HG02623 (cell line): ENCODE data around the gene MAGEF1.
"Not testable (repeated sequence)": the region's sequence is repeated elsewhere in the genome, so short reads cannot be mapped to it uniquely, and the experiment has no call there.

Experiments
- ATAC-seq: cut with Tn5 transposase; IDR thresholded peaks from one replicate; pipeline ENCODE4 v1.9.1; 2021; ENCODE audit warnings: moderate library complexity; ENCODE audit not compliant: unreplicated experiment

Gene MAGEF1

DNA sequence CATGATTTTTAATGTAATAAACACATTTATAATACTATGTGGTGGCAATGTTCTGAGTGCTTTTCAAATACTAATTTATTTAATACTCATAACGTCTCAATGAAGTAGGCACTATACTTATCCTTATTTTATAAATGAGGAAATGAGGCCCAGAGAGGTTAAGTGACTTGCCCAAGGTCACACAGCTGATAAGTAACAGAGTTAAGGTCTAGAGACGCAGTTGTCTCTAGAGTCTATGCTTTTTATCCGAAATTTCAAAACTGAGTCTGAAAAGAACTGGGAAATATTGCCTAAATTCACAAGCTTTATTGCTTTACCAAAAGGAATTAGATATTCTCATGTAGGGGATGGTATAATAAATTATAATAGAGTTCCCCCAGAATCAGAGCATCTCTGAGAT is 31.4 kb upstream of the MAGEF1 start:
- ATAC-seq: no peak

DNA sequence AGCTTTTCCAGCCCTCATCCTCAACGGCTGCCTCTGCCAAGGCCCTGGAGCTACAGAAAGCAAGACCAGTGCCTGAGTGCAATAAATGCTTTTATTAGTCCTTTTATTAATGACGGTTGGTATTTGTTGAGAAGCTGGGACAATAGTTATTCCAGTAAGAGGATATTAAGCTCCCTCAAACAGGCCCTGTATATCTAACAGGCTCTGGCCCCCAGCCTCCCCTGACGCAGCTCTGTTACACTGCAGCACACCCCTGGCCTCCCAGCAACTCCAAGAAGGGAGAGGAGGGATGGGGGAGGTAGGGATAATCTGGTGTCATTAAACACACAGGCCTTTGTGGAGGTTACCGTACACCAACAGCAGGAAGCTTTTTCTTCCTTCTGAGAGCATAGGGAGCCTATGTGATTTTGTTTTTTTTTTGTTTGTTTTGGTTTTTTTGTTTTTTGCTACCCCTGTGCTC is 30.8 kb upstream of the MAGEF1 start:
- no peak for ATAC-seq

DNA sequence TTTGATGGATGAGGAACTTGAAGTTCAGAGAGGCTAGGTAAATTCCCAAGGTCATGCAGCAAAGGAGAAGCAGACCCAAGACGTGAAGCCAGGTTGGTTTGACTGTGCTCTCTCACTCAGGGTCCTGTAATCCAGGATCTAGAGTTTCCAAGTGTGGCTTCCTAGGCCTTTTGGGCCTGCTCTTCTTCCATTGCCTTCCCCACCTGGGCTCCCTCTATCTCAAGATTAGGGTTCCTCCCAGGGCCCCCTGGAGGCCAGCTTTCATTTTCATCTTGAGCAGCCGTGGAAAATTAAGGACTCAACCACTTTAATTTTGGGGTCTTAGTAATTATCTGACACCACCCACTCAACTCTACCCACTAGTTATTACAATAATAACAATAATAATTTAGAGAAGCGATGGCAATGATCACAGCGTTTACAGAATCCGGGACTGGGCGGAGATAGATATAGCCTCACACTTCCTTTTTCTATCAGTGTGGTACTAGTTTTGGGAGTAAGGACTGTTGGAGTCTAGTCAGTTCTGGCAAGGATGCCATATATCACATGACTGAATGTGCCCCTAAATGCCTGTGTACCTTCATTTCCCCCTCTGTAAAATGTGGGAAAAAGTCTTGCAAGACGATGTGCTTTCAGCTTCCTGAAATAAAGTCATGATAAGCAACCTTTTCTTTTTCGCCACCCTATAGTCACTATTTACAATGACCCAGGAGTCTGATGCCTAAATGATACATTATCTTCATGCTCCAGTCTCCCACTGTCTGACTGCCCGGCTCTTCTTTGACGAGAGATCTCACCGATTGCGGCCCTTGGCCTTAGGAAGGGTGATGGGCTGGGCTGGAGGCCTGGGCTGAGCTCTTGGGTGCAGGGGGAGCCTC is 30.2 kb upstream of the MAGEF1 start:
- ATAC-seq: no peak

DNA sequence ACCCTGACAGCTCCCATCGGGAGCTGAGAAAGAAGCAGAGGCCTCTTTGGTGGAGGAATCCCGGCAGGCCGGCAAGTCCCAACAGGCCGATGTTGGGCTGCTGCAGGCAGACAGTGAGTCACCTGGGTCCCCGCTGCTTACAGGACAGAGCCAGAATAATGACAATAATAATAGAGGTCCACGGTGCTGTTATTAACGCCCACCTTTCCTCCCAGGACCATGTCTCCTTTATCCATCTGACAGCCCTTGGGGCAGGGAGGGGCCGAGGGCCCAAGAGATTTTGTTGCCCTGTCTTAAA is 29.3 kb upstream of the MAGEF1 start:
- no peak for ATAC-seq

DNA sequence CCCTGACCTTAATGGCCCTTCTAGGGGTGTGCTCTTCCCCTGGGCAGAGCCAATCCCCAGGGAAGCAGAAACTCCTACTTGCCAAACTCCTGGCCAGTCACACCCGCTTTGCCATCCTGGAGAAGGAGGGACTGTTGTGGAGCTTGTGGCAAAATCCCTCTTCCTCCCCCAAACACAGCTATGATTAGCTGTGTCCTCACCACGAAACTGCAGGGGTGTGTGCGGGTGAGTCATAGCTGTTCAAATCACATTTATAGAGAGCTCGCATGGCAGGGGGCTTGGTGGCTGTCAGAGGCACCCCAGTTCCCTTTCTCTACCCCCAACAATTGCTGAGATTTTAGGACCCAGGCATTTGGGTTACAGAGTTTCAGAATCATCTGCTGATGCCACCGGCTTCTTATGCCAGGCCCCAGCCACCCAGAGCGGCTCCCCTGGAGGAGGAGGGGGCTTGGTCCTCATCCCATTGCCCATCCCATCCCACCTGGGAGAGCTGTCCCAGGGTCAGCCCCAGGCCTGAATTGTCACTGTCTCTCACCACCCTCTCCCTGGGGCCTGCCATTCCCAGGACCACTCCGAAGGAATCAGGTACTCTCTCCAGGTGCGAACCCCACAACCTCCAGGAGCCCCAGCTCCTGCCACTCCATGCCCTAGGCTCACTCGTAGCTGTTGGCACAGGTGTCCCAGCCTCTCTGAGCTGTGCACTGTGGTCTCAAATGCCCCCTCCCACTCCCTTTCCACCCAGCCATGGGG is 28.8 kb upstream of the MAGEF1 start:
- ATAC-seq: no peak

DNA sequence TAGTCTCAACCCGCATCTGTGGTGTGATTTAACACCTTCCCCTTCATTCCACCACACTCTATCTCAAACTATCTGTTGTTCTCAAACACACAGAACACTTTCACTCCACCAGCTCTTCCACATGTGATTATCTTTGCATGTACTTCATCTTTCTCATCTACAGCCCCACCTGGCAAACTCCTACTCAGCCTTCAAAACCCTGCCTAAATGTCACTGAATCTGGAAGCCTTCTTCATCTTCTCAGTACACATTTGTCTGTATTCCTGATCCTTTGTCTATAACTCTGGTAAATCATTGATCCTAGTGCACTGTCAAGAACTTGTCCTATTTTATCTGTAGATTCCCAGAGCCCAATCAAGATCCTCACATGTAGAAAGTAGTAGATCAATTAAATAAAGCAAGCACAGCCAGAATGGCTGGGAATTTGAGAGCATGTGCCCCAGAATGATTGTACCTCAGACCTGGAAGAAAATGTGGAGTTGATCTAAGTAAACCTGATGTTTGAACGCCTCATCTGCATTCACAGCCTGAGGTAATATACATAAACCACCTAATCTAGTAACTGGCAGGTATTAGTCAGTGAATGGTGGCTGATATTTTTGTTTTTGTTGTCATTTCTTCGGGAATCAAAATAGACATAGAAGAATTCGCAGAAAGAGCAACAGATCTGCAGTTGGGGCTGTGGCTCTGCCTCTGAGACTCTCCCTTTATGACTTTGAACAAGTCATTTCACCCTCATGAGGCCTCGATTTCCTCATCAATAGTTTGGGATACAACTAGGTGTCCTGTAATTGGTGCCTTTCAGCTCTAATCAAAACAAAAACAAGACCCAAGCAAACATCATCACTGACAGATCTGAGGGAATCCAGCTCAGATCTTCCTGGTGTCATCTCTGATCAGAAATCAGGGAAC is 28.0 kb upstream of the MAGEF1 start:
- ATAC-seq: no peak

DNA sequence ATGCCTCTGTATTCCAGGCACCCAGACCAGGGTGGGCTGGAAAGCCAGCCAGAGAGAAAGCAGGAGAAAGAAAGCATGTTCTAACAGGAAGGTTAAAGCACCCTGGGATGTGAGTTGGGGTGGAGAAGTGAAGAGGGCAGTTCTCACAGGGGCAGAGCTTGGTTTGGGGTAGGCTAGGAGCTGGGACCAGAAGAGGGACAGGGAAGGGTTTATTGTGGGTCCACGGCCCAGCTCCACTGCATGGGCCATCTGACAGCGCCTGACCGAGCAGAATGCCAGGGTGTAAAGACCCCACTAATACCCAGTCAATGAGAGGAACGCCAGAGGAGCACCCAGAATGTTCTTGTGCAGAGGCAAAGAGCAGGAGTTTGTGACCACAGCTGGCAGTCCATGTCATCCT is 27.1 kb upstream of the MAGEF1 start:
- ATAC-seq: no peak

DNA sequence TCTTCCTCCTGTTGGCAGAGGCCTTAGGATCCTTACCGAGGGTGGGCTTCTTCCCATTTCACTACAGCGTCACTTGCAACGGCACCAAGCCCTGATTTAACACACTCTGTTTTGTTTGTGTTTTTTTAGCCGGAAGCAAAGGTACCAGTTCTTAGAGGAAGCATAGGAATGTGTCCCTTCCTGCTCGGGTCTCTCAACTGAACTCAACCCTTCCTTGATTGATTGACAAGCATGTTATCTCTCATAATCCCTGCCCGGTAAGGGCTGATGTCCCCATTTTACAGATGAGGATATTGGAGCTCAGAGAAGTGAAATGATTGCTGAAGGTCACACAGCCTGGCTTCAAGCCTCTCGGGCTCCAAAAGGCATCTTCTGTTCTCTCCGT is 26.6 kb upstream of the MAGEF1 start:
- no peak for ATAC-seq

DNA sequence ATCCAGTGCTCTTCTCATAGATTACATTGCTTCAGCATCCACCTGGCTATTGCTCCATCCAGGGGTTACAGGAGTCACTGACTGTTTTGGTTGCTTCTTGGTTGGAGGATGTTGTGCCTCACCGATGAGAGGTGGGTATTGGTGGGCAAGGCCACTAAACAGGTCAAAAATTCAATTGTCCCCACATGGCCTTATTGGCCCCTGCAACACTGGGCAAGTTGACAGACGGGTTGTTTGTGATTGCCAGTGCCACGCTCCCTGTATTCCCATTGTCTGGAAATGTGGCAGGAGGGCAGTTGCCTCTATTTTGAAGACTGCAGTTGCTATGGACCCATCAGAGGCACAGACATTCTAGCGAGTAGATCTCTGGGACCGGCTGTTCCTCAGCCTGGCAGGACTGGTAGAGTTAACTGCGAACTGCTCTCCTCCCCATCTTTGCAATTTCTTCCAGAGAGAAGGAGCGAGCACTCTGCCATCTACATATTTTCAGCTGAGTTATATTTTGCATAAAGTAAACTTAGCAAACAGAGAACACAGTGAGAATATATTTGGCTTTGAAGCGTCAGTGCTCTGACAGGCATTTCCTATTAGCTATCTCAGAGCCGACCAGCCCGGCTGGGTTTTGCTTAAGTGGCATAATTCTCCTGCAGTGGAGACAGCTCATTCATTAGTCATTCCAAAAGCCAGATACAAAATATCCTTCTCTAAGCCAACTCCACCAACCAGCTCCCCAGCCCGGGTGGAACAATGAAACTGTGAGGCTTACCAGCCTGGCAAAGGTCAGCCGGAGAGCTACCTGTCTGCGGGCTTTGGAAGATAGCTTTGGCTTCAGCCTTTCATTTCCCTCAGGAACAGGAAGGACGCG is 26.0 kb upstream of the MAGEF1 start:
- ATAC-seq: no peak

DNA sequence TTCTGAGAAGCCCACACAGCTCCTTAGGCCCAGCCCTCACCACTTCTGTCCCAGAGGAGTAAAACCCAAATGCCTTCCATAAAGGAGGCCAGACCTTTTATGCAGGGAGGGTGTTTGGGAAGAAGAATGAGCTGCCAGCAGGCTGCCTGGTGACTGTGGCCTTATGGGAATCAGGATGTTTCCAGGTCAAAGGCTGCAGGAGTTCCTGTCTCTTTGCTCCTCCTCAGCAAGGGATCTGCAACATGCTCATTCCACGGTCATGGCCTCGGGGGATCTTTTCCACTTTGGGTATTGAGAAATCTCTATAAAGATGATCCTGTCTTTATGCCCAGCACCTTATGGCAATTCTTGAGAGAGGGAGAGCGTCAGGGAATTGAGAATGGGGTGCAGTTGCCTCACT is 25.2 kb upstream of the MAGEF1 start:
- no peak for ATAC-seq

DNA sequence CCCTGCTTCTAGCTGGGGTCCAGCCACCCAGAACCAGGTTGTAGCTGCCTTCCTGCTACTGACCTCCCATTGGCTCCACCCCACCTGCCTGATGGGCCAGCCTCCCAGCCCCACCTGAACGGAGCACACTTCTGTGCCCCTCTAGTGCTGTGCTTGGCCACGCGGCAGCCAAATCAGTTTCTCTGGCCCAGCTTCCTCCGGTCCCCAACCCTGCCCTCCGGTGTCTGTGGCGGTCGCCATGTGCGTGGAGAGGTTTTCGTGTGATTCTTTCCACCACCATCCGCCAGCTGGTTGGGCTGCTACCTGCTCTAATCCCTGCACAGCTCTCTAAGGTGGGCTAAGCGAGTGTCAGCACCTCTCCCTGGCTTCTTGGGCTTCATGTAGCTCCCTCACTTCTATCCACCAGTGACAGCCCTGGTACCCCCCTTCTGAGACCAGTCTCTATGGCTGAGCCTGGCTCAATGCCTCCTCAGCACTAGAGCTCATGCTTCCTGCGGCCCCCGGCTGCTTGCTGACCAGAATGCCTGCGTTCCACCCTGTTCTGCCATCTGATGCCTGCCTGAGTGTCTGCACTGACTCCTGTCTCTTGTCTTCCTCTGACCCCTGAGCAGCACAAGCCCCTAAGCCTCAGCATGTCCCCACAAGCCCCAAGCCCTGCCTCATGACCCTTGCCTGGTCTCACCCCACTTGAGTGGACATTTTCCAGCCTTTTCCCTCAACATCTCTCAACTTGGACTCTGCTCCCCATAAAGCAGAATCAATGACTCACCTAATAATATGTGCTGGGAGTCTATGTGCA is 23.2 kb upstream of the MAGEF1 start:
- ATAC-seq: no peak

DNA sequence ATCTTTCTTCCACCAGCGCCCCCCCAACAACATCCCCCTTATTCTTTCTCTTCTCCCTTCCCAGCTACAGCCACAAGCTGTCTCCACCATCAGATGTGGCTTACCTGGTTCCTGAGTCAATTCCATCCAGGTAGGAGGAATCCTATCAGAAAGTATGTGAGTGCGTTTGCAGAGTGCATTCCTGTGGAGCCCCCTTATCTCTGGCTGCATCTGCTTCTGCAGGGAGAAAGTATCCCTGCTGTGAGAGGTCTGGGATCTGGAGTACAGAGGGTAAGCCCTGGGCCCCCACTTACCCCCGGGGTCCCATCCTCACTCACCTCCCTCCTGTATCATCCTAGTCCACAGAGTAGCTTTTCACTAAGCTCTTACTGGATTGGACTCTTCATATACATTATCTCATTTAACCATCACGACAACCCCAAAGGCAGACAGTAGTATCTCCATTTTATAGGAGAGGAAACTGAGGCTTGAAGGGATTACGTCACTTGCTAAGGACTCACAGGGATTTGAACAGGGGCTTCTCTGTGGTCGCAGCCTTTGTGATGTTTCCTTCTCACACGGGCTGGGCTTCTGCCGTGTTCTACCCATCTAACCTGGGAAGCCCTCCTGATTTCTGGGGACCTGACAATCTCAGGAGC is 22.2 kb upstream of the MAGEF1 start:
- ATAC-seq: no peak

DNA sequence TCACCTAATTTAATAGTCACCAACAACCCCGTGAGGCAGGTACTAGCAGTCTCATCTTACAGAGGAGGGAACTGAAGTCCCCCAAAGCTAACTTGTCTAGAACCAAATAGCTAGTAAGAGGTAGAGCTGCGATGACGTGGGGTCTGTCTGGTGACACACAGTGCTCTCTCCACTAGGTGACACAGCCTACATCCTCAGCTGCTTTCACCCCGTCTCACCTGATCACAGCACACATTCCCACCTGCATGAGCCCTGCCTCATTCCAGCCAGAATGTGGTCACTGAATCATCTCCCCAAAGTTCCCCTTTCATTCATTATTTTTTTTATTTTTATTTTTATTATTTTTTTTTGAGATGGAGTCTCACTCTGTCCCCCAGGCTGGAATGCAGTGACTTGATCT is 21.3 kb upstream of the MAGEF1 start:
- ATAC-seq: no peak

DNA sequence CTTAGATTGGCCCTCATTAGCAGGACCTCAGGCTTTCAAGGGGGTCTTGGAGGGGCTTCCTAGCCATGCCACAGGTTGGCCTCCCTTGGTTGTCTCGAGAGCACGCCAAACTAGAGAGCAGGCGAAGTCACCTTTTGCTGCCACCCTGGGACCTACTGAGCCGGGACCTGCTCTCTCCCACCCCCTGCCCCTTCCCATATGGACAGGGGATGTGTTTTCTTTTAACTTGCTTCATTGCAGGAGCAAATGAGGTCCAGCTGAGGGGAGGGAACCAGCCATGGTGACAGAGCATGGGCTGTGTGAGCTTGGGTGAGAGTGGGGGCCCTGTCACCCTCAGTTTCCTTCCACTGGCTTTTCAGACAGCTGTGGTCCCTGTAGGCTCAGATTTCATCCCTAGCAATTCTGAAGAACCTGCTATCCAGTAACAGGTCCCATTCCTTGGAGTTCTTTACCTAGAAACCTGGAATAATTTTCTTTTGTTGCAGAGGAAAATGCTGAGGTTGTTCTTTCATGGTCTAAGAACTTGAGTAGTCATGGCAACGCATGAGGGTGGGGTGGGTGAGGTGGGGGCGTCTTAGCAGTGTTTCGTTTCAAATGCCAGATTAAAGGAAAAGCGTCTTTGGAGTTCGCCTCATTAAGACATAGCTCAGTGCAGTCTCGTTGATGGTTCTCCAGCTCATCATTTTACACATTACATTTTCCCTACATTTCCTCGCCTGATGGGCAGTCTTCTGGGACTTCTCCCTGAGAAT is 20.1 kb upstream of the MAGEF1 start:
- ATAC-seq: no peak

DNA sequence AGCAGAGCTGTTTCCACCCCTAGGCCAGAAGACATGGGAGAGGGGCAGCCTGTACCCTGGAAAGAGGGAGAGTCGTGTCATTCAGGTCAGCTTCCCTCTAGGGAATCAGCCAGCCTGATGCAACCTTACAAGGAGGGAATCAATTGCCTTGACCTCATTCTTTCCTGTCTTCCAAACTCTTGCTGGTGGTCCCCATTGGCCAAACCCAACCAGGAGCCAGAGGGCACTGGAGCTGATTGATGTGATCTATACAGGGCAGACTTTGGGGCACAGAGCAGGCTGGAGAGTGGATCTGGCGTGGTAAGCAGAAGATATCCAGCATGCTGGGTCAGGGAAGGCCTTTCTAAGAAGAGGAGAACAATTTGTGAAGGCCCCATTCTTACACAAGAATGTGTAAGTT is 19.1 kb upstream of the MAGEF1 start:
- no peak for ATAC-seq

DNA sequence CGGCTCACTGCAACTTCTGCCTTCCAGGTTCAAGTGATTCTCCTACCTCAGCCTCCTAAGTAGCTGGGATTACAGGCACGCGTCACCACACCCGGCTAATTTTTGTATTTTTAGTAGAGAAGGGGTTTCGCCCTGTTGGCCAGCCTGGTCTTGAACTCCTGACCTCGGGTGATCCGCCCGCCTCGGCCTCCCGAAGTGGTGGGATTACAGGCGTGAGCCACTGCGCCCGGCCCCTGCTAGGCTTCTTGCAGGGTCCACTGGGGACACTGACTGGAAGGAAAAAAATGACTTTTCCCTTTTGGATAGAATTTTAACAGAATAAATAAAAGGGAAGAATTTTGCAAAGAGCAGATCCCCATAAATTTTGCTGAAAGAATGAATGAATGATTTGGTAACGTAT is 17.3 kb upstream of the MAGEF1 start:
- ATAC-seq: not testable (repeated sequence)

DNA sequence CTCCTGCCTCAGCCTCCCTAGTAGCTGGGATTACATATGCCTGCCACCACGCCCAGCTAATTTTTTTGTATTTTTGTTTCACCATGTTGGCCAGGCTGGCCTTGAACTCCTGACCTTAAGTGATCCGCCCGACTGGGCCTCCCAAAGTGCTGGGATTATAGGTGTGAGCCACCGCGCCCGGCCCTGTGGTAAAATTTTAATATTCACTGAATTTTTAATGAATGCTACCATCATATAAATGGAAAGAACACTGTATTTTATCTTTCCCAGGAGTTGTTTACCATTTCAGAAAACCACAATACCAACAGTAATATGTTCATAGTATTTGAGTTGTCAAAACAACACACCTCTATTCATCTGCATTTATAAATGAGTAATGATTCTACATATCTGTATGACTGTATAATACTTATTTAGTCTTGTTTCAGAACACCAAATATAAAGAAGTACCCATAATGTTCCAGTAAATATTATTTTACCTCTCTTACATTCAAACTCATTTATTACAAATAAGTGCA is 16.2 kb upstream of the MAGEF1 start:
- no peak for ATAC-seq

DNA sequence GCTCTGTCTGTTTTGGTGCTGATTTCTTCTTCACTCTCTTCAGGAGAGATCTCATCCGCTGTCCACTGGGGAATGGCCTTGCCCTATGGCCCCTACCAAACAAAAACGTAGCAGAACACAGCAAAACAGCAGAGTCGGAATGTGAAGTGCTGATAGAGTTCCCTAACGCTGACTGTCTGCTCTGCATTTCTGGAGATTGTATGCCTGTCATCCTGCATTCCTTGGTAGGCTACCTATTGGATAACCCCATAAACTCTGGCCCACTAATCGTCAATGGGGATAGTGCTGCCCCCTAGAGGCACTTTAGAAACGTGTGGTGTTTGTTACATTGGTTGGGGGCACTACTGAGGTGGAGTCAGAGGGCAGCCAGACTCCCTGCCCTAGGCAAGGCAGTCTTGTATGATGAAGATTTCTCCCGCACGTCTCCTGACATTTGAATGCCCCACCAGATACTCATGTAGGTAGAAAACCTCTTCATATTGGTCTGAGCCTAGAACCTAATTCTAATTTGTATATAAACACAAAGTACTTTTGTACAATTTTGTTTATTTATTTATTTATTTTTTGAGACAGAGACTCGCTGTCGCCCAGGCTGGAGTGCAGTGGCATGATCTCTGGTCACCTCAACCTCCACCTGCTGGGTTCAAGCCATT is 15.6 kb upstream of the MAGEF1 start:
- no peak for ATAC-seq
